Measurements from ENCODE around the gene ADAMTS4.

ADAMTS4 gene

GRCh38 chr1:161198897-161199431 lies at the start of gene ADAMTS4:
ADAMTS4 (minus strand) TSS chr1:161199054; CDS start chr1:161198627, 427 bp downstream.
- Histone ChIP-seq H3K4me1 (ENCODE audit: insufficient read depth, low read length) (peaks cover 25% of the 10 kb centered on the region), H3K36me3 (ENCODE audit: insufficient read depth, low read length) (peaks cover 8% of the 10 kb centered on the region)
- no peak for ATAC-seq (ENCODE audit: insufficient read depth, low read depth)

GRCh38 chr1:161244888-161245287 lies 46.0 kb upstream of the ADAMTS4 start:
- ATAC-seq (ENCODE audit: insufficient read depth, low read depth): no peak

More at GRCh38 chr1:161198897-161199431, at the start of gene ADAMTS4:
- no peak within 1 kb of the TSS for H3K4me3 ChIP-seq (ENCODE audit: low read depth in 1 of 2, low read length in 2 of 2)
- H3K9ac ChIP-seq (ENCODE audit: low read depth, low read length): no peak within 1 kb of the TSS
- no peak within 1 kb of the TSS for H3K27ac ChIP-seq (ENCODE audit: low read length)
- no peak for TF ChIP-seq CTCF (IDR thresholded peaks at IDR 0.05; ENCODE audit: borderline replicate concordance, extremely low read depth, low read length, poor library complexity, severe bottlenecking)
- TF ChIP-seq EZH2 (IDR thresholded peaks at IDR 0.05; ENCODE audit: borderline replicate concordance, low read depth, low read length, severe bottlenecking): no peak
- H4K20me1 ChIP-seq (ENCODE audit: insufficient read depth, low read length): no peaks in the 10 kb centered on the region
- no peaks in the 10 kb centered on the region for H3K9me3 ChIP-seq (ENCODE audit: insufficient read depth, low read length, severe bottlenecking)
- H3K79me2 ChIP-seq (ENCODE audit: insufficient read depth, low read length): peaks cover 18% of the 10 kb centered on the region
- DNase-seq: no peak
- H2AFZ ChIP-seq (ENCODE audit: low read depth, low read length): no peak within 1 kb of the TSS
- no peak within 1 kb of the TSS for H3K4me2 ChIP-seq (ENCODE audit: insufficient read depth, low read length)
- no peaks in the 10 kb centered on the region for H3K27me3 ChIP-seq (ENCODE audit: insufficient read depth, low read length, poor library complexity)

GRCh38 chr1:161242313-161242712 lies 43.5 kb upstream of the ADAMTS4 start:
- Histone ChIP-seq H2AFZ (ENCODE audit: low read depth, low read length) (no peak overlapping the region), H3K9me3 (ENCODE audit: insufficient read depth, low read length, severe bottlenecking) (no peaks in the 10 kb centered on the region), H4K20me1 (ENCODE audit: insufficient read depth, low read length) (no peaks in the 10 kb centered on the region), H3K4me1 (ENCODE audit: insufficient read depth, low read length) (no peaks in the 10 kb centered on the region), H3K9ac (ENCODE audit: low read depth, low read length) (no peak overlapping the region), H3K36me3 (ENCODE audit: insufficient read depth, low read length) (no peaks in the 10 kb centered on the region), H3K27me3 (ENCODE audit: insufficient read depth, low read length, poor library complexity) (no peaks in the 10 kb centered on the region), H3K4me2 (ENCODE audit: insufficient read depth, low read length) (no peak overlapping the region), H3K4me3 (ENCODE audit: low read depth in 1 of 2, low read length in 2 of 2) (no peak overlapping the region), H3K79me2 (ENCODE audit: insufficient read depth, low read length) (no peaks in the 10 kb centered on the region), H3K27ac (ENCODE audit: low read length) (no peak overlapping the region)
- DNase-seq (no peak), ATAC-seq (ENCODE audit: insufficient read depth, low read depth) (no peak)
- TF ChIP-seq EZH2 (IDR thresholded peaks at IDR 0.05; ENCODE audit: borderline replicate concordance, low read depth, low read length, severe bottlenecking) (no peak), CTCF (IDR thresholded peaks at IDR 0.05; ENCODE audit: borderline replicate concordance, extremely low read depth, low read length, poor library complexity, severe bottlenecking) (no peak)

More at GRCh38 chr1:161244888-161245287, 46.0 kb upstream of the ADAMTS4 start:
- Histone ChIP-seq H3K27me3 (ENCODE audit: insufficient read depth, low read length, poor library complexity) (no peaks in the 10 kb centered on the region), H2AFZ (ENCODE audit: low read depth, low read length) (no peak overlapping the region), H3K9ac (ENCODE audit: low read depth, low read length) (no peak overlapping the region), H3K4me1 (ENCODE audit: insufficient read depth, low read length) (no peaks in the 10 kb centered on the region), H3K27ac (ENCODE audit: low read length) (no peak overlapping the region), H4K20me1 (ENCODE audit: insufficient read depth, low read length) (no peaks in the 10 kb centered on the region), H3K9me3 (ENCODE audit: insufficient read depth, low read length, severe bottlenecking) (no peaks in the 10 kb centered on the region), H3K36me3 (ENCODE audit: insufficient read depth, low read length) (no peaks in the 10 kb centered on the region), H3K4me3 (ENCODE audit: low read depth in 1 of 2, low read length in 2 of 2) (no peak overlapping the region), H3K79me2 (ENCODE audit: insufficient read depth, low read length) (no peaks in the 10 kb centered on the region), H3K4me2 (ENCODE audit: insufficient read depth, low read length) (no peak overlapping the region)
- no peak for TF ChIP-seq EZH2 (IDR thresholded peaks at IDR 0.05; ENCODE audit: borderline replicate concordance, low read depth, low read length, severe bottlenecking)
- no peak for TF ChIP-seq CTCF (IDR thresholded peaks at IDR 0.05; ENCODE audit: borderline replicate concordance, extremely low read depth, low read length, poor library complexity, severe bottlenecking)
- DNase-seq: no peak
